H9 (cell line): ENCODE data around the gene SLC10A3. TPM values are rescaled to one million over a fixed set of nuclear protein-coding genes. Genes with fewer than 3 reads are reported as not detected.

Experiments
- DNase-seq: peaks from one replicate; pipeline ENCODE4 v3.0.0-alpha.2; 2017
- H2AFZ ChIP-seq: one replicate; pipeline ENCODE4 v1.6.1; 2013; ENCODE audit warnings: mild to moderate bottlenecking, low read length, control low read depth, moderate library complexity
- H2AK5ac ChIP-seq: 2 replicates; pipeline ENCODE4 v1.6.1; 2013; ENCODE audit warnings: low read length, control low read depth, mixed read lengths; ENCODE audit not compliant: insufficient read length
- H2BK120ac ChIP-seq: one replicate; pipeline ENCODE4 v1.6.1; 2013; ENCODE audit warnings: low read depth, mild to moderate bottlenecking, low read length, control low read depth, inconsistent platforms; ENCODE audit not compliant: poor library complexity, severe bottlenecking
- H2BK12ac ChIP-seq: 2 replicates; pipeline ENCODE4 v1.6.1; 2013; ENCODE audit warnings: low read length, control low read depth, mixed read lengths, low read depth; ENCODE audit not compliant: insufficient read length
- H2BK15ac ChIP-seq: 2 replicates; pipeline ENCODE4 v1.6.1; 2013; ENCODE audit warnings: low read depth, low read length, control low read depth
- H2BK20ac ChIP-seq: one replicate; pipeline ENCODE4 v1.6.1; 2013; ENCODE audit warnings: low read depth, mild to moderate bottlenecking, low read length, control low read depth, inconsistent platforms; ENCODE audit not compliant: poor library complexity, severe bottlenecking
- H2BK5ac ChIP-seq: 2 replicates; pipeline ENCODE4 v1.6.1; 2013; ENCODE audit warnings: low read length, control low read depth, mixed read lengths; ENCODE audit not compliant: insufficient read length
- H3K14ac ChIP-seq: 2 replicates; pipeline ENCODE4 v1.6.1; 2013; ENCODE audit warnings: low read length, control low read depth; ENCODE audit not compliant: insufficient read depth
- H3K18ac ChIP-seq: 2 replicates; pipeline ENCODE4 v1.6.1; 2013; ENCODE audit warnings: low read depth, mild to moderate bottlenecking, mixed read lengths, low read length, control low read depth; ENCODE audit not compliant: insufficient read length
- H3K23ac ChIP-seq: 2 replicates; pipeline ENCODE4 v1.6.1; 2013; ENCODE audit warnings: low read length, control low read depth, mixed read lengths, low read depth; ENCODE audit not compliant: insufficient read length
- H3K23me2 ChIP-seq: 2 replicates; pipeline ENCODE4 v1.6.1; 2013; ENCODE audit warnings: low read depth, mild to moderate bottlenecking, mixed read lengths, low read length, control low read depth; ENCODE audit not compliant: insufficient read length, poor library complexity, severe bottlenecking
- H3K27ac ChIP-seq: 2 replicates; pipeline ENCODE4 v1.5.1; 2013; ENCODE audit warnings: low read length, control low read depth, mixed read lengths, low read depth; ENCODE audit not compliant: insufficient read length
- H3K27me3 ChIP-seq: 2 replicates; pipeline ENCODE4 v1.6.1; 2013; ENCODE audit warnings: low read length, control low read depth, inconsistent platforms; ENCODE audit not compliant: insufficient read depth
- H3K4ac ChIP-seq: 2 replicates; pipeline ENCODE4 v1.6.1; 2013; ENCODE audit warnings: low read depth, mild to moderate bottlenecking, control low read depth, inconsistent platforms, low read length, moderate library complexity
- H3K4me1 ChIP-seq: 2 replicates; pipeline ENCODE4 v1.6.1; 2013; ENCODE audit warnings: low read length, control low read depth, inconsistent platforms; ENCODE audit not compliant: insufficient read depth
- H3K4me2 ChIP-seq: 2 replicates; pipeline ENCODE4 v1.6.1; 2013; ENCODE audit warnings: low read length, control low read depth, mixed read lengths; ENCODE audit not compliant: insufficient read length, insufficient read depth
- H3K56ac ChIP-seq: 2 replicates; pipeline ENCODE4 v1.6.1; 2013; ENCODE audit warnings: low read depth, mild to moderate bottlenecking, mixed read lengths, low read length, control low read depth; ENCODE audit not compliant: insufficient read length
- H3K79me1 ChIP-seq: 2 replicates; pipeline ENCODE4 v1.6.1; 2013; ENCODE audit warnings: low read depth, mild to moderate bottlenecking, moderate library complexity, low read length, control low read depth, inconsistent platforms; ENCODE audit not compliant: insufficient read depth, poor library complexity, severe bottlenecking
- H3K79me2 ChIP-seq: 2 replicates; pipeline ENCODE4 v1.6.1; 2013; ENCODE audit warnings: low read length, control low read depth, inconsistent platforms; ENCODE audit not compliant: insufficient read depth
- H3K9ac ChIP-seq: 2 replicates; pipeline ENCODE4 v1.6.1; 2013; ENCODE audit warnings: low read length, control low read depth, mixed read lengths; ENCODE audit not compliant: insufficient read length; ENCODE audit errors: extremely low read depth
- H3K9me3 ChIP-seq: one replicate; pipeline ENCODE4 v1.6.1; 2013; ENCODE audit warnings: low read depth, low read length, inconsistent platforms; ENCODE audit not compliant: control insufficient read depth
- H3T11ph ChIP-seq: one replicate; pipeline ENCODE4 v1.6.1; 2013; ENCODE audit warnings: mild to moderate bottlenecking, low read length, control low read depth, inconsistent platforms
- H4K20me1 ChIP-seq: one replicate; pipeline ENCODE4 v1.6.1; 2013; ENCODE audit not compliant: control insufficient read depth, insufficient read length, insufficient read depth
- H4K5ac ChIP-seq: 2 replicates; pipeline ENCODE4 v1.6.1; 2013; ENCODE audit warnings: low read depth, mild to moderate bottlenecking, mixed read lengths, low read length, control low read depth; ENCODE audit not compliant: insufficient read length
- H4K8ac ChIP-seq: replicated peaks from 2 replicates; pipeline ENCODE4 v1.6.1; 2013; ENCODE audit warnings: low read length, control low read depth, mixed read lengths, low read depth; ENCODE audit not compliant: insufficient read length
- H4K91ac ChIP-seq: 2 replicates; pipeline ENCODE4 v1.6.1; 2013; ENCODE audit warnings: low read depth, mild to moderate bottlenecking, moderate library complexity, mixed read lengths, low read length, control low read depth; ENCODE audit not compliant: insufficient read length
- H3K27ac Mint-ChIP-seq, 3 experiments: 2 replicates in 2 of 3; 3 replicates in 1 of 3; pipeline ENCODE4 v1.8.0; 2020 to 2021; ENCODE audit warnings: mixed read lengths in 3 of 3, mild to moderate bottlenecking in 1 of 3, moderate library complexity in 1 of 3
- H3K27me3 Mint-ChIP-seq: 2 replicates; pipeline ENCODE4 v1.8.0; 2021; ENCODE audit warnings: low read depth, mild to moderate bottlenecking, moderate library complexity, mixed read lengths
- H3K36me3 Mint-ChIP-seq, 3 experiments: 2 replicates in 2 of 3; 3 replicates in 1 of 3; pipeline ENCODE4 v1.8.0; 2020 to 2021; ENCODE audit warnings: low read depth in 3 of 3, mixed read lengths in 3 of 3; ENCODE audit not compliant: insufficient read depth in 1 of 3
- H3K4me1 Mint-ChIP-seq, 2 experiments: 2 replicates each; pipeline ENCODE4 v1.8.0; 2020; ENCODE audit warnings: mixed read lengths in 2 of 2
- H3K4me3 Mint-ChIP-seq, 2 experiments: 2 replicates in 1 of 2; 3 replicates in 1 of 2; pipeline ENCODE4 v1.8.0; 2020 to 2021; ENCODE audit warnings: mild to moderate bottlenecking in 2 of 2, mixed read lengths in 2 of 2, moderate library complexity in 1 of 2
- H3K9me3 Mint-ChIP-seq, 2 experiments: 2 replicates in 1 of 2; 3 replicates in 1 of 2; pipeline ENCODE4 v1.8.0; 2020; ENCODE audit warnings: mild to moderate bottlenecking in 2 of 2, mixed read lengths in 2 of 2, moderate library complexity in 1 of 2
- CTCF ChIP-seq: fragments of 200-600 bp; sonication (generic); conservative IDR thresholded peaks from 3 replicates; pipeline ENCODE4 v1.8.0; 2021; ENCODE audit warnings: antibody characterized with exemption, mild to moderate bottlenecking
- WGBS: extraction: QIAGEN DNeasy Blood & Tissue Kit; methylation state at CpG from one replicate; pipeline ENCODE4 v1.1.7; 2013; ENCODE audit warnings: missing lambda C conversion rate, low lambda C conversion rate, mixed read lengths; ENCODE audit not compliant: insufficient read length; ENCODE audit errors: extremely low coverage; 5-methylcytosine and 5-hydroxymethylcytosine counted together
- total RNA-seq: library from RNA; stranded (reverse); gene quantifications from 2 replicates; pipeline ENCODE4 v1.2.1, GENCODE V29; 2021

SLC10A3 gene
- total RNA-seq, 1 experiment from 2014 or later, result 8.8 TPM

DNA sequence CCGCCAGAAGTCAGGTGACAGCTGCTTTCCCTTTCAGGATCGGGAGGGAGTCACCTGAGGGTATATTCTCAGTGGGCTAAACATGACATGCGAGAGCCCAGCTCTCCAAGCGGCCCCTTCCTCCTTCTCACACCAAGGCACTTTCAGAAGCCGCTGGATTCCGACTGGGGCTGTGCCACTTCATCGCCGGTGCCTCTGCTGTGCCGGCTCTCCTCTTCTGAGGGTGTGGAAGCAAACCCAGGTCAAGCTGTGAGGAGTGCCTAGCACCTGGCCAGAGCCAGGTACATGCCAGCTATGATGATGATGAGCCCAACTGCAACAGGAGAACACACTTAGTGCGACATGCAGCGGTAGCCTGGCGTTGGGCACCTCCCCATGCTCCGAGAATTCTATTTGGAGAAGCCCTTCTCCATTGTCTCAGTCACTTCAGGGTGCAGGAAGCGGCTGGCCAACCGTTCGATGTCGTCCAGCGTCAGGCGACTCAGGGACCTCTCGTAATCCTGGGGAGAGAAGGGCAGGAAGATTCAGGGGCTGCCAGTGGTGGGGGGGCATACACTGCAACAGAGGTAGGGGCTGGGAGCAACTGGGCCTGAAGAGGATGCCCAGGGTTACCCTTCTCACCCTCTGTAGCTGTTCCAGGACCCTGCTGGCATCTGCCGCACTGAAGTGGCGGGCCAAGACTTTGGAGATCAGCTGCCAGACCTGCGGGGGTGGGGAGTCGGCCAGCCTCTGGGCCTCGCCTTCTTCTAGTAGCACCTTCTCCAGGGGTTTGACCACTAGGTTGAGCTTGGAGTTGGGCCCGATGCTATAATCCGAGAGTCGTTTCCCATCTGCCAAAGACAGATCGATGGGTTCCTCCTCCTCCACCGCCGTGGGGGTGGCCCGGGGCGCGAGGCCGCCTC, 5.0 kb downstream of the SLC10A3 start:
- H2AK5ac ChIP-seq, result no peak overlapping the region
- no peak overlapping the region for H3K23ac ChIP-seq
- no peak overlapping the region for H3K18ac ChIP-seq
- H3K79me2 ChIP-seq, result no peaks in the 10 kb centered on the region
- no peaks in the 10 kb centered on the region; the same call in 1 of the 2 replicates for H3K4me1 ChIP-seq
- H3K9me3 ChIP-seq, result peaks cover 53% of the 10 kb centered on the region
- no peaks in the 10 kb centered on the region for H3K23me2 ChIP-seq
- no peaks in the 10 kb centered on the region for H3K79me1 ChIP-seq
- no peak overlapping the region for H2BK12ac ChIP-seq
- H2BK5ac ChIP-seq, result no peak overlapping the region
- no peaks in the 10 kb centered on the region for H3K27me3 ChIP-seq
- Mint-ChIP-seq H3K4me1 (peaks cover 6 to 15% of the 10 kb centered on the region in 2 experiments; a peak in 3 of 4 replicates), H3K4me3 (peak overlapping the region; percentile 62 to 75), H3K27ac (no peak overlapping the region), H3K36me3 (peaks cover 3 to 28% (median 22%) of the 10 kb centered on the region in 3 experiments; a peak in 6 of 7 replicates), H3K9me3 (peaks cover 69 to 78% of the 10 kb centered on the region in 2 experiments), H3K27me3 (peaks cover 5% of the 10 kb centered on the region)
- no peak overlapping the region for H2BK120ac ChIP-seq
- no peak overlapping the region for H3K27ac ChIP-seq
- no peak overlapping the region for H3K14ac ChIP-seq
- no peak for DNase-seq
- no peak overlapping the region for H3K56ac ChIP-seq
- H3K4me2 ChIP-seq, result peak overlapping the region; percentile 20
- no peak for TF ChIP-seq CTCF
- no peak overlapping the region for H3K9ac ChIP-seq
- H4K5ac ChIP-seq, result no peak overlapping the region
- no peak overlapping the region for H3K4ac ChIP-seq
- no peak overlapping the region for H2AFZ ChIP-seq
- no peak overlapping the region for H4K8ac ChIP-seq
- no CpG with 5 or more reads among the region's 35 CpGs for WGBS
- no peak overlapping the region for H4K91ac ChIP-seq
- no peak overlapping the region for H2BK20ac ChIP-seq
- H3T11ph ChIP-seq, result no peak overlapping the region
- no peaks in the 10 kb centered on the region for H4K20me1 ChIP-seq
- H2BK15ac ChIP-seq, result no peak overlapping the region
